ENCODE data around the gene SPATA18. TPM values are rescaled to one million over a fixed set of nuclear protein-coding genes. Genes with fewer than 3 reads are reported as not detected.

Gene SPATA18
- total and polyA plus RNA-seq, 2 donors (not counting 1 experiment from before 2014, with no cell fraction given) = 0.42 to 1.9 TPM

GRCh38 chr4:52032005-52032404 is 19.1 kb upstream of the SPATA18 start:
- no peaks in the 10 kb centered on the region for H4K20me1 ChIP-seq (ENCODE audit: control insufficient read depth, insufficient read depth, low read length, poor library complexity, severe bottlenecking)
- no peak overlapping the region for H3K9ac ChIP-seq (ENCODE audit: low read length)
- no peak overlapping the region for H2AFZ ChIP-seq (ENCODE audit: insufficient read depth, low read depth, low read length, poor library complexity, severe bottlenecking)
- no peak overlapping the region for H3K4me3 ChIP-seq (ENCODE audit: control extremely low read depth in 1 of 5, extremely low read depth in 1 of 5, insufficient read depth in 1 of 5, low read depth in 2 of 5, low read length in 4 of 5)
- no peaks in the 10 kb centered on the region for H3K79me2 ChIP-seq (ENCODE audit: control insufficient read depth, insufficient read depth, low read length)
- TF ChIP-seq EZH2 (IDR thresholded peaks at IDR 0.05; ENCODE audit: borderline replicate concordance, insufficient read depth, low read depth, low read length, poor library complexity, severe bottlenecking) = no peak
- TF ChIP-seq CTCF (IDR thresholded peaks at IDR 0.05) = no peak
- H3K27ac Mint-ChIP-seq = no peak overlapping the region
- H3K27ac ChIP-seq (ENCODE audit: low read length in 2 of 2) = no peak overlapping the region
- DNase-seq = no peak
- ChIA-PET CTCF (no interaction called here), POLR2A (no interaction called here)
- WGBS (ENCODE audit: insufficient coverage) = no CpG with 5 or more reads among the region's 1 CpG
- H3K4me2 ChIP-seq (replicated peaks; ENCODE audit: low read depth, low read length, poor library complexity, severe bottlenecking) = no peak overlapping the region
- no peak for ATAC-seq (ENCODE audit: low read depth)
- H3K9me3 Mint-ChIP-seq (ENCODE audit: insufficient read depth) = no peaks in the 10 kb centered on the region
- H3K4me1 ChIP-seq (ENCODE audit: control insufficient read depth in 2 of 2, insufficient read depth in 2 of 2, low read length in 2 of 2) = peaks cover 0 to 10% of the 10 kb centered on the region in 2 donors
- no peaks in the 10 kb centered on the region for H3K9me3 ChIP-seq (ENCODE audit: control extremely low read depth in 1 of 3, control insufficient read depth in 2 of 3, insufficient read depth in 1 of 3, low read length in 2 of 3)
- no peaks in the 10 kb centered on the region for H3K27me3 ChIP-seq (replicated peaks in 1 of 4; ENCODE audit: control extremely low read depth in 1 of 4, control insufficient read depth in 3 of 4, insufficient read depth in 4 of 4, low read length in 3 of 4)
- no peaks in the 10 kb centered on the region for H3K36me3 ChIP-seq (replicated peaks in 1 of 2; ENCODE audit: control extremely low read depth in 1 of 2, control insufficient read depth in 1 of 2, extremely low read depth in 1 of 2, insufficient read depth in 2 of 2, low read length in 1 of 2)
- no peaks in the 10 kb centered on the region for H3K27me3 Mint-ChIP-seq
- intact Hi-C loops (cut with micrococcal nuclease) = no loop called here
- no peak overlapping the region for H3K4me3 Mint-ChIP-seq
- H3K4me1 Mint-ChIP-seq = peaks cover 16% of the 10 kb centered on the region

DNA sequence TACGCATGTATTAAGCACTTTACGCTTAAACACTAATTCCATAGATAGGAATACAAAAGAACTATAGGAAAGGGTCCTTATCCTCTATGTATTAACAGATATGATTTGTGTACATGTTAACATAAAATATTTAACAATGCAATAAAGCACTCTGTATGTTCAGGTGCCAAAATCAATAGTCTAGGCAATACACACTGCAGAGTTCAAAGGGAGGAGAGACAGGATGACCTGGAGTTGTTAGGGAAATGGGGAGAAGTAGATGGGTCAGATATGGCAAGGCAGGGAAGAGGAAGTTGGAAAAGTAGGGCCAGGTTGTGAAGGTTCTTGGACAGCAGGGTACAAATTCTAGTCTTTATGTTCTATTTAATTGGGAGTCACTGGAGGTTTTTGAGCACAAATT is 15.9 kb upstream of the SPATA18 start:
- Histone ChIP-seq H3K27ac (ENCODE audit: low read length in 2 of 2) (no peak overlapping the region), H3K4me2 (replicated peaks; ENCODE audit: low read depth, low read length, poor library complexity, severe bottlenecking) (no peak overlapping the region), H3K9me3 (ENCODE audit: control extremely low read depth in 1 of 3, control insufficient read depth in 2 of 3, insufficient read depth in 1 of 3, low read length in 2 of 3) (peaks cover 0 to 4% (median 0%) of the 10 kb centered on the region in 3 donors), H3K4me1 (ENCODE audit: control insufficient read depth in 2 of 2, insufficient read depth in 2 of 2, low read length in 2 of 2) (peaks cover 11 to 21% of the 10 kb centered on the region in 2 donors), H3K4me3 (ENCODE audit: control extremely low read depth in 1 of 5, extremely low read depth in 1 of 5, insufficient read depth in 1 of 5, low read depth in 2 of 5, low read length in 4 of 5) (no peak overlapping the region), H3K36me3 (replicated peaks in 1 of 2; ENCODE audit: control extremely low read depth in 1 of 2, control insufficient read depth in 1 of 2, extremely low read depth in 1 of 2, insufficient read depth in 2 of 2, low read length in 1 of 2) (no peaks in the 10 kb centered on the region), H3K79me2 (ENCODE audit: control insufficient read depth, insufficient read depth, low read length) (no peaks in the 10 kb centered on the region), H3K27me3 (replicated peaks in 1 of 4; ENCODE audit: control extremely low read depth in 1 of 4, control insufficient read depth in 3 of 4, insufficient read depth in 4 of 4, low read length in 3 of 4) (peaks cover 0 to 17% (median 4%) of the 10 kb centered on the region in 4 experiments), H2AFZ (ENCODE audit: insufficient read depth, low read depth, low read length, poor library complexity, severe bottlenecking) (no peak overlapping the region), H3K9ac (ENCODE audit: low read length) (no peak overlapping the region), H4K20me1 (ENCODE audit: control insufficient read depth, insufficient read depth, low read length, poor library complexity, severe bottlenecking) (no peaks in the 10 kb centered on the region)
- H3K9me3 Mint-ChIP-seq (ENCODE audit: insufficient read depth) = no peaks in the 10 kb centered on the region
- intact Hi-C loops (cut with micrococcal nuclease) = loop anchor here (5.0 kb wide), 1 partner anchor 687 kb away; no protein-coding TSS in a partner anchor
- DNase-seq (no peak), ATAC-seq (ENCODE audit: low read depth) (no peak)
- H3K27me3 Mint-ChIP-seq = peaks cover 5% of the 10 kb centered on the region
- TF ChIP-seq EZH2 (IDR thresholded peaks at IDR 0.05; ENCODE audit: borderline replicate concordance, insufficient read depth, low read depth, low read length, poor library complexity, severe bottlenecking) = no peak
- no peak for TF ChIP-seq CTCF (IDR thresholded peaks at IDR 0.05)
- WGBS (ENCODE audit: insufficient coverage) = no CpG with 5 or more reads among the region's 2 CpGs
- POLR2A ChIA-PET = no interaction called here
- CTCF ChIA-PET = no interaction called here
- peaks cover 29% of the 10 kb centered on the region for H3K4me1 Mint-ChIP-seq
- no peak overlapping the region for H3K27ac Mint-ChIP-seq
- no peak overlapping the region for H3K4me3 Mint-ChIP-seq
